ENCODE results near the gene LRRC10.

DNA sequence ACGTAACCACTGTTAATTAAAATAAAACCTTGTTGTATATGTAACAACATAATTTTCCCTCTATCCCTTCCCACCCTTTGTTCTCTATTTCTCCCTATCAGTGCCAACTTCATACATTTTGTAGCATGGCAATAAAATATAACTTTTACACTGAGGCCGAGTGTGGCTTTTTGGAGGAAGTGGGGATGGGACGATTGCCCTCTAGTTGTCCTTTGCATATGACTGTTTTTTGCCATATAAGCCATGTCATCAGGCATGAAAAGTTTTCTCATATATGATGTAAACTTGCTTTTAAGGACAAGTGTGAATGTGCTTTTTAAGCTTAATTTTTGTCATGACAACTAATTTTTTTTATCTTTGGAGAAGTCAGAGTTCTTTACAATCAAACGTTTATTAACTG, 31.7 kb downstream of the LRRC10 start:
- TF ChIP-seq POLR2A (IDR thresholded peaks at IDR 0.05; ENCODE audit: low read length) (no peak), GATA1 (IDR thresholded peaks at IDR 0.05; ENCODE audit: low read depth, low read length) (no peak)
